Right lobe of liver (tissue), 6 donors: Measurements from ENCODE around the gene KLF12. TPM values are rescaled to one million over a fixed set of nuclear protein-coding genes. Genes with fewer than 3 reads are reported as not detected.

Experiments used
- ATAC-seq, 4 donors: fragments of 200-7000 bp; cut with Tn5 transposase; one replicate each; pipeline ENCODE4 v1.9.1; 2020; ENCODE audit warnings: mild to moderate bottlenecking in 4 of 4, moderate library complexity in 4 of 4
- DNase-seq, 3 donors: peaks; one replicate each; pipeline ENCODE4 v3.0.0-alpha.2; 2020
- H3K27ac ChIP-seq, 3 donors: fragments of 200-600 bp; one replicate each; pipeline ENCODE4 v1.8.0; 2022
- H3K27me3 ChIP-seq, 2 donors: fragments of 200-600 bp; one replicate each; pipeline ENCODE4 v1.8.0; 2022
- H3K36me3 ChIP-seq, 4 donors: fragments of 200-600 bp; sonication (generic) in 1 of 4; one replicate each; pipeline versions ENCODE4 v1.5.1 to v1.8.0; 2017 to 2022; ENCODE audit warnings: control low read depth in 1 of 4
- H3K4me1 ChIP-seq, 4 donors: fragments of 200-600 bp; sonication (generic) in 1 of 4; one replicate each; pipeline versions ENCODE4 v1.5.1 to v1.8.0; 2017 to 2022; ENCODE audit warnings: control low read depth in 1 of 4
- H3K4me3 ChIP-seq, 3 donors: fragments of 200-600 bp; one replicate each; pipeline ENCODE4 v1.8.0; 2022
- H3K9me3 ChIP-seq, 4 donors: fragments of 200-600 bp; sonication (generic) in 1 of 4; one replicate each; pipeline versions ENCODE4 v1.5.1 to v1.8.0; 2017 to 2022; ENCODE audit warnings: control low read depth in 1 of 4
- CTCF ChIP-seq, 4 donors: fragments of 200-600 bp in 3 of 4; fragments of 450-650 bp in 1 of 4; IDR thresholded peaks; one replicate each; pipeline versions ENCODE4 v1.5.1 to v1.8.0; 2016 to 2022; ENCODE audit warnings: antibody characterized with exemption in 4 of 4, mild to moderate bottlenecking in 2 of 4
- POLR2A ChIP-seq: fragments of 450-650 bp; IDR thresholded peaks from one replicate; pipeline ENCODE4 v1.6.1; 2017; ENCODE audit warnings: antibody characterized with exemption, mild to moderate bottlenecking
- WGBS: methylation state at CpG from one replicate; pipeline ENCODE4 v1.1.6; 2018; ENCODE audit warnings: low coverage, low lambda C conversion rate; ENCODE audit not compliant: insufficient coverage; ENCODE audit errors: missing lambda C conversion rate; 5-methylcytosine and 5-hydroxymethylcytosine counted together
- intact Hi-C, 2 donors: fragments of 100-400 bp; cut with DNase I; formaldehyde crosslinking; loops; one replicate each; pipeline versions ENCODE4 v1.11.2 to v1.14.1; 2022
- total RNA-seq, 6 experiments: library from RNA; depleted of rRNA in 2 of 6; stranded (reverse); fragments of >200 nt in 2 of 6; fragmentation: NEBNext Ultra II Directional in 3 of 6; extraction: Animal tissue kit (Norgen Biotek cat#: 25700) in 3 of 6; gene quantifications; one replicate each; pipeline versions ENCODE4 v1.1.0 to v1.2.4, GENCODE V29; 2016 to 2023
- donor health status: DM: no; HTN: yes; CAD: no.
- donor health status: DM: no; HTN: no; CAD: no.
- donor health status: DM: no; HTN: no; CAD: no.
- donor health status: DM: no; HTN: yes; CAD: no.
- donor health status: DM: no; HTN: yes; CAD: no.

Gene KLF12
- total RNA-seq, 6 experiments from 2014 or later = 6.0 to 20.7 (median 10.4) TPM

DNA sequence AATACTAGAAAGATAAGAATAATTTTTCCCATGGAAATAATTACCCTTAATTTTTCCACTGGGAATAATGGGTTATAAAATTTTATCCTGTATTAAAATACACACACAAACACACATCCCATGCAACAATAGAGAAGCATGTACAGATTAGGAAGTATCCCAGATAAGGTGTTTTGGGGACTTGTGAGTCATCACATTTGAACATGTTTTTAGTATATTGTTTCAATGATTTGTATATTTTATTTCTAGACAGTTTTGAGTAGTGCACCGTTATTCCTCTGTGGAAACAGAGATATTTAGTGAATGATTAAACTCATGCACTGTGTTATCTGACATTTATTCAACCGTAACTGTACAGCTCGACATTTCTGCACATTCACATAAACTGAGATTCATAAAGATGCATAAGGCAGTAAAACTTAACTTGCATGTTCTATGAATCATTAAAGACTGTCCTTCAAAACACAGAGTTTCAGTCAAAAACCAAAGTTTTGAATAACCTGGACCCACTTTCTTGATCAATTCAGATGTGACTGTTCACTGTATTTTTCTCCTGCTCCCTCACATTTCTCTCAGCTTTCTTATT, 30.1 kb downstream of the KLF12 start:
- H3K36me3 ChIP-seq = no peaks in the 10 kb centered on the region
- intact Hi-C loops = no loop called here
- no peak for TF ChIP-seq POLR2A
- TF ChIP-seq CTCF (IDR thresholded peaks at IDR 0.05) = no peak
- no peaks in the 10 kb centered on the region for H3K27me3 ChIP-seq
- no peak overlapping the region for H3K4me3 ChIP-seq
- H3K9me3 ChIP-seq = no peaks in the 10 kb centered on the region
- no peak for DNase-seq
- H3K4me1 ChIP-seq = peaks cover 0 to 32% (median 9%) of the 10 kb centered on the region in 4 donors
- H3K27ac ChIP-seq = no peak overlapping the region
- peak; percentile 56 to 78 (median 69) for ATAC-seq
- 23% methylated on average over 3 of the region's 3 CpGs for WGBS

DNA sequence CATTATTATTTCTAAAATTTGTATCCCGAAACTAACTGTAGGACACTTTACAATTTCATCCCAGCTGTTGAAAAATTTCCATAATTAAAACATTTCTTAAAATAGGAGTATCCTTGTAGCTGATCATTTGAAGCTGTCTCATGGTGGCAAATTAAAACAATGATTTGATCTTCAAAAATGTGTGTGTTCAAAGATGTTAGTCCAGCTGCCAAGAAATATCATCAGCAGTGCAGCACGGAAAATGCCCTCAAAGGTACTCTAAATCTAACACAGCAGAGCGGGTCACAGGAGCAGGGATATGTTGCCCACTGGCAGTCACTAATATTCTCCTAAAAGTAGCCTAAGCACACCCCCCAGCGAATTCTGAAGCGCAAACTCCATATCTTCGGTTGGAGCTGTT, 31.0 kb downstream of the KLF12 start:
- H3K36me3 ChIP-seq = no peaks in the 10 kb centered on the region
- intact Hi-C loops = no loop called here
- no peak for DNase-seq

GRCh38 chr13:74102691-74103090, 31.5 kb downstream of the KLF12 start:
- intact Hi-C loops = no loop called here
- ATAC-seq = no peak
- H3K4me3 ChIP-seq = no peak overlapping the region
- H3K9me3 ChIP-seq = no peaks in the 10 kb centered on the region
- H3K36me3 ChIP-seq = no peaks in the 10 kb centered on the region
- no peak for TF ChIP-seq POLR2A
- 78% methylated on average over 1 of the region's 1 CpG for WGBS
- H3K27me3 ChIP-seq = no peaks in the 10 kb centered on the region
- DNase-seq = no peak
- H3K4me1 ChIP-seq = peaks cover 0 to 24% (median 12%) of the 10 kb centered on the region in 4 donors
- H3K27ac ChIP-seq = no peak overlapping the region

More for the DNA sequence above, 31.0 kb downstream of the KLF12 start:
- WGBS = 90% methylated on average over 6 of the region's 6 CpGs
- H3K4me1 ChIP-seq = peaks cover 0 to 29% (median 9%) of the 10 kb centered on the region in 4 donors
- TF ChIP-seq POLR2A = no peak
- no peaks in the 10 kb centered on the region for H3K9me3 ChIP-seq
- no peak overlapping the region for H3K4me3 ChIP-seq
- no peak for ATAC-seq
- H3K27ac ChIP-seq = no peak overlapping the region
- H3K27me3 ChIP-seq = no peaks in the 10 kb centered on the region

GRCh38 chr13:74101436-74101835, 32.8 kb downstream of the KLF12 start:
- Histone ChIP-seq H3K9me3 (no peaks in the 10 kb centered on the region), H3K27me3 (no peaks in the 10 kb centered on the region), H3K4me1 (peaks cover 0 to 23% (median 11%) of the 10 kb centered on the region in 4 donors), H3K27ac (no peak overlapping the region), H3K36me3 (no peaks in the 10 kb centered on the region), H3K4me3 (no peak overlapping the region)
- intact Hi-C loops = no loop called here
- ATAC-seq = no peak
- WGBS = 69% methylated on average over 1 of the region's 1 CpG
- TF ChIP-seq POLR2A (no peak), CTCF (IDR thresholded peaks at IDR 0.05) (no peak)
- no peak for DNase-seq

DNA sequence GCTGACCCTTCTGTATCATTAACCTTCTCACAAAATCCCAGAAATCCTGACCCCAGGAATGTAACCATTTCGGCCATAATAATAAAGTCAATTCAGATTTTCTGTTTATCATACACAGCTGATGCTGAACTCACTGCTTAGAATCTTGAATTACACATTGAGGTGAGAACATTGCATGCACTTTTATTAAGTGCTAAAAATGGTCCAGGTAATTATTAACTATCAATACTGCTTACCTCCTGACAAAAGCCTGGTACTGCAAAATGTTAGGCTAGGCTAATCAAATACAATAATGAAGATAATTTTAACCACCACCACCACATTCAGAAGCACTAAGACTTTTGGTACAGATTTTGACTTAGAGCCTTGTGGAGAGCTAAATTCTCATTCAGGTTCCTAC, 36.1 kb downstream of the KLF12 start:
- ATAC-seq (peak in 3 of 4 donors; percentile 38 to 63 (median 53)), DNase-seq (no peak)
- H3K36me3 ChIP-seq = no peaks in the 10 kb centered on the region
- H3K4me1 ChIP-seq = peaks cover 0 to 14% (median 6%) of the 10 kb centered on the region in 4 donors
- intact Hi-C loops = no loop called here
- H3K27me3 ChIP-seq = no peaks in the 10 kb centered on the region
- WGBS = 50% methylated on average over 1 of the region's 1 CpG
- H3K4me3 ChIP-seq = no peak overlapping the region
- TF ChIP-seq CTCF (IDR thresholded peaks at IDR 0.05) (no peak), POLR2A (no peak)
- H3K9me3 ChIP-seq = no peaks in the 10 kb centered on the region
- no peak overlapping the region for H3K27ac ChIP-seq
